Lower lobe of right lung (tissue), 2 donors: ENCODE measurements around the gene RETREG1. TPM values are rescaled to one million over a fixed set of nuclear protein-coding genes. Genes with fewer than 3 reads are reported as not detected.

Source experiments
- ATAC-seq, 2 donors: fragments of 200-7000 bp; cut with Tn5 transposase; one replicate each; pipeline ENCODE4 v1.9.1; 2020 to 2022; ENCODE audit warnings: mild to moderate bottlenecking in 2 of 2, moderate library complexity in 2 of 2
- DNase-seq: peaks from one replicate; pipeline ENCODE4 v3.0.0-alpha.2; 2020
- H3K27ac ChIP-seq: fragments of 200-600 bp; one replicate; pipeline ENCODE4 v1.8.0; 2022
- H3K27me3 ChIP-seq: fragments of 200-600 bp; one replicate; pipeline ENCODE4 v1.8.0; 2022; ENCODE audit warnings: low read depth
- H3K36me3 ChIP-seq: fragments of 200-600 bp; one replicate; pipeline ENCODE4 v1.8.0; 2022; ENCODE audit warnings: mild to moderate bottlenecking
- H3K4me1 ChIP-seq: fragments of 200-600 bp; one replicate; pipeline ENCODE4 v1.8.0; 2022
- H3K4me3 ChIP-seq: fragments of 200-600 bp; one replicate; pipeline ENCODE4 v1.8.0; 2022; ENCODE audit warnings: mild to moderate bottlenecking
- H3K9me3 ChIP-seq: fragments of 200-600 bp; one replicate; pipeline ENCODE4 v1.8.0; 2022
- CTCF ChIP-seq: fragments of 200-600 bp; IDR thresholded peaks from one replicate; pipeline ENCODE4 v1.8.0; 2022; ENCODE audit warnings: antibody characterized with exemption, mild to moderate bottlenecking
- intact Hi-C: fragments of 100-400 bp; cut with DNase I; formaldehyde crosslinking; loops from one replicate; pipeline ENCODE4 v1.11.0; 2022
- total RNA-seq: library from RNA; stranded (reverse); fragmentation: NEBNext Ultra II Directional; extraction: Animal tissue kit (Norgen Biotek cat#: 25700); gene quantifications from one replicate; pipeline ENCODE4 v1.2.1, GENCODE V29; 2021
- donor health status: DM: no; HTN: yes; CAD: no; lungs with severe emphysema.

RETREG1 gene
- total RNA-seq, 1 donor from 2014 or later: 20.6 TPM

- H3K4me3 ChIP-seq: no peak overlapping the region
- peak; percentile 20 to 48 for ATAC-seq
- no peaks in the 10 kb centered on the region for H3K36me3 ChIP-seq
- no peak overlapping the region for H3K27ac ChIP-seq
- no peak for TF ChIP-seq CTCF
- peaks cover 4% of the 10 kb centered on the region for H3K27me3 ChIP-seq
- no peaks in the 10 kb centered on the region for H3K9me3 ChIP-seq
- intact Hi-C loops: no loop called here
- no peak for DNase-seq
- H3K4me1 ChIP-seq: peaks cover 7% of the 10 kb centered on the region
These were observed 8.3 kb upstream of the RETREG1 start for GRCh38 chr5:16625096-16625495.

GRCh38 chr5:16619136-16619535 lies 2.3 kb upstream of the RETREG1 start:
- Histone ChIP-seq H3K9me3 (no peaks in the 10 kb centered on the region), H3K27ac (no peak overlapping the region), H3K4me1 (peaks cover 16% of the 10 kb centered on the region), H3K36me3 (no peaks in the 10 kb centered on the region), H3K27me3 (no peaks in the 10 kb centered on the region), H3K4me3 (no peak overlapping the region)
- ATAC-seq (no peak), DNase-seq (no peak)
- TF ChIP-seq CTCF: no peak
- intact Hi-C loops: no loop called here

- ATAC-seq (no peak), DNase-seq (no peak)
- no peaks in the 10 kb centered on the region for H3K36me3 ChIP-seq
- H3K27ac ChIP-seq: no peak overlapping the region
- no peak overlapping the region for H3K4me3 ChIP-seq
- intact Hi-C loops: no loop called here
- peaks cover 16% of the 10 kb centered on the region for H3K4me1 ChIP-seq
- H3K9me3 ChIP-seq: no peaks in the 10 kb centered on the region
- H3K27me3 ChIP-seq: no peaks in the 10 kb centered on the region
- no peak for TF ChIP-seq CTCF
These were observed 1.5 kb upstream of the RETREG1 start for GRCh38 chr5:16618138-16618897.

- Histone ChIP-seq H3K36me3 (no peaks in the 10 kb centered on the region), H3K27me3 (no peaks in the 10 kb centered on the region), H3K4me1 (peaks cover 16% of the 10 kb centered on the region), H3K9me3 (no peaks in the 10 kb centered on the region), H3K4me3 (peak overlapping the region; percentile 71), H3K27ac (peak overlapping the region; percentile 53)
- peak in 1 of 2 donors; percentile 7 for ATAC-seq
- no peak for DNase-seq
- TF ChIP-seq CTCF: no peak
- intact Hi-C loops: no loop called here
These were observed 624 bp upstream of the RETREG1 start for GRCh38 chr5:16617274-16617968.

- Histone ChIP-seq H3K27me3 (no peaks in the 10 kb centered on the region), H3K4me1 (peaks cover 16% of the 10 kb centered on the region), H3K9me3 (no peaks in the 10 kb centered on the region), H3K27ac (peak overlapping the region; percentile 48), H3K4me3 (peak overlapping the region; percentile 71), H3K36me3 (no peaks in the 10 kb centered on the region)
- DNase-seq (no peak), ATAC-seq (peak; percentile 5 to 22)
- no peak for TF ChIP-seq CTCF
- intact Hi-C loops: no loop called here
These were observed 859 bp downstream of the RETREG1 start for GRCh38 chr5:16615741-16616535.
